Skeletal muscle cell (primary cell): Measurements from ENCODE around the gene GRID2.
A peak's percentile ranks its signal among the peaks of the same experiment; 100 is the strongest.

Experiments used
- DNase-seq: peaks from one replicate; pipeline ENCODE4 v3.0.0-alpha.2; 2010; ENCODE audit warnings: low read depth
- H3K4me3 ChIP-seq: 2 replicates; pipeline ENCODE4 v1.5.1; 2011; ENCODE audit warnings: low read depth, mild to moderate bottlenecking, control low read depth, low read length, moderate library complexity

Gene GRID2

DNA sequence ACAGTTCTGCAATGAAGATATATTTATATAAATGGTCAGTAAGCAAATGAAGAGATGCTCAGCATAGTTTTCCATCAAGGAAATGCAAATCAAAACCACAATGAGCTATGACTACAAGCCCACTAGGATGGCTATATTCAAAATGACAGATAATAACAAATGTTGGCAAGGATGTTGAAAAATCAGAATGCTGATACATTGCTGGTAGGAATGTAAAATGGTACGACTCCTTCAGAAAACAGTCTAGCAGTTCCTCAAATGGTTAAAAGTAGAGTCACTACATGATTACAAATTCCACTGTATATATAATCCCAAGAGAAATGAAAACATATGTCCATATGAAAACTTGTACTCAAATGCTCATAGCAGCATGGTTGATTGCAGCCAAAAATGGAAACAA lies 1099.8 kb downstream of the GRID2 start:
- H3K4me3 ChIP-seq: no peak overlapping the region
- no peak for DNase-seq

DNA sequence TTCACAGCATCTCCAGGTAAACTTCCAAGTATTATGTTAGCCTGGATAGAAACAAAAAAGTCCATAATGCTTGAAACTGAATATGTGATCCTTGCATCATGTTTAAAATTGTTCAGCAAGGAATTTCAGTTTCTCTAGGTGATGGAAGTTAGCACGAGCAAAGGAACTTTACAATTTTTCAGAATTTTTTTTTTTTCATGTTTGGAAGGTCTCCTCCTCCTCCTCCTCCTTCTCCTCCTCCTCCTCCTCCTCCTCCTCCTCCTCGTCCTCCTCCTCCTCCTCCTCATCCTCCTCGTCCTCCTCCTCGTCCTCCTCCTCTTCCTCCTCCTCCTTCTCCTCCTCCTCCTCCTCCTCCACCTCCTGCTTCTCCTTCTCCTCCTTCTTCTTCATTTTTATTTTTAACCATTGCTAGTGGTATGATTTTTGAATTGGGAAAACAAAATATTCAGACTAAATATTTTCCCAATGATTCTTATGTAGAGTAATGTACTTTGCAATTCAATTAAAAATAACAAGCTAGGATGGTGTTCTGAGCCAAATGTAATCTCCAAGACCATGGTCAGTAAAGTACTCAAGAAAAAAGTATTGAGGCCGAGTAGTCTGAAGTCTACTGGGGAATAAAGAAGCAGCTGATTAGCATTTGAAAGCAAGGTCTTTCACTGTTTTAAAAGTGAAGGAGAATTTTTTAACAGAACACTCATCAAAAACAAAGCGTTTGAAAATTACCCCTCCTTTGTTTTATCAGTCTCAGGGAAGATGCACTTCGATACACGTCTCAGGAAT lies 1103.9 kb downstream of the GRID2 start:
- no peak for DNase-seq
- no peak overlapping the region for H3K4me3 ChIP-seq

DNA sequence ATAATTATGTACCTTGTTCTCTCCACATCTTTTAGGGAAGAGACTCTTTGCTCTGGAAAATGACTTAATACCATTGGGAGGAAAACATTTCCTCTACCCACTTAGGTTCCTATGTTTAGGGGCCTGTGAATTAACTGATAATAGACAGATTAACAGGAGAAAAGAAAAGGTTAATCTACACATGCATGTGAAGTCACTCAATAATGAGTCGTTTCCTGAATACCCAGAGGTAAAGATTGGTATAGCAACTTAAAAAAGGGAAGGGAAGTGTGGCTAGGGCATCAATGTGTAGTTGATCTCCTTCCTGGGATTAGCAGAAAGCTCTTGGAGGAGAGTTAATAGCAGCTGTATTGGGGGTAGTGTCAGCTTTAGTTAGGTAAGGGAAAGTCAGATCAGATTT lies 1105.3 kb downstream of the GRID2 start:
- no peak for DNase-seq
- no peak overlapping the region for H3K4me3 ChIP-seq

DNA sequence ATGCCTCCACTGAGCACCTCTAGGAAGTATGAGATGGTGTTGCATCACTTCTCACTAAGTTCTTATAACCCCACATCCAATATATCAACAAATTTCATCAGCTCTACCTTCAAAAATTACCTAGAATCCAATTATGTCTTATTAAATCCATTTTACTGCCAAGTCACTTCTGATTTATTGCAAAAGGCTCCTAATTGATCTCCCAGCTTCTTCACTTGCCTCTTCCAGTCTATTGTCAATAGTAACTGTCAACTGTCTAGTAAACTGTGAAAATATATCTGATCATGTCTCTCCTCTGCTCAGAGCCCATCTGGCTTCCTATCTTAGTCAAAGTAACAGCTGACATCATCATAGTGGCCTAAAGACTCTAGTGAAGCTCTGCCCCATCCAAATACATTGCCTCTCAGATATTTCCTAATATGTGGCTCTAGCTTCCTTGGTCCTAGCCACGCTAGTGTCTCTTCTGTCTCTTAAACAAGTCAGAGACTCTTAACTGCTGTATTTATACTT lies 1110.3 kb downstream of the GRID2 start:
- H3K4me3 ChIP-seq: no peak overlapping the region
- DNase-seq: no peak

DNA sequence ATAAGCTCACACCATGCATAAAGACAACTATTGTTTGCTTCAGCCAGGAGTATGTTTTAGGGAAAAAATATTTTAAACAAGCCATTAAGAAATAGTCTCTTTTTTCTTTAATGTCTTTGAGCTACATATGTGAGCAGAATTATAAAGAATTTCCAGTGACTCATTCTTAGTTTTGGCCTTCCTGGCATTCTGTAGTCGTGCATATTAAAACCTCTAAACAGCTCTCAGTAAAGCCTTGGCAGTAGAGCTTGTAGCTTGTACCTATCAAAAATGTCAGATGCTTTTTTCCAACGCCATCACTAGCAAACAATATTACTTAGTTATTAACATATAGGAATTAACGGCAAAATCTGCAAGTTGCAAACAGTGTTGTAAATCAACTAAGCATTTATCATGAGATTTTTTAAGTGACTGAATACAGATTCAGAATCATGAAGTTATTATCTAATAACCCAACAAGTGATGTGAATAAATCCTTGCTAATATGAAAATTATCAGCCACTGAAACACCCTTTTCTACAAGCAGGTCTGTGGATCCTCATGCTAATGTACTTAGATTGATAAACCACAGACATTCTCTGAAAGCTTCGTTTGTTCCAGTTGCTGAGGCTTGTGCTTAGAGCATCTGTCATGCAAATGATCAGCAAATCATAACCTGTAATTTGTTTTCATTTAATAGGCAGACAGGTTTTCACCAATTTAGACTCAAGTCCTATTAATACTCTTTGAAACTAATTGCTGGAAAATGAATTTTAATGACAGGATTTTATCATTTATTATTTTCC lies 1112.8 kb downstream of the GRID2 start:
- no peak for DNase-seq
- H3K4me3 ChIP-seq: no peak overlapping the region

DNA sequence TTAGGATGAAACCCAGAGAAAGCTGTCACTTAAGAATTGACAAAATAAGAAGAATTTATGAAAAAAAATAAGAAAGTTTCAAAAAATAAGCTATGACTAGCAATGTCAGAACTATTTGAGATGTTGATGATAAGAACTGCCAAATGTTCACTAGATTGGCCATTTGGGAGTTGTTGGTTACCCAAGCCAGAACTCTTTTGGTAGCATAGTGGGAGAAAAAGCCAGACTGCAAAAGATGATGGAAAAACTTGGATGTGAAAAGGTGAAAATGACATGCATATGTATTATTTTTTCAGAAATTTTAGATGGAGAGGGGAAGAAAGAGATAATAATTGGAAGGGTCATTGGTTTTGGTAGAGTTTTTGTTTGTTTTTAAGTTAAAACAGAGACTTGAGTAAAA lies 1127.6 kb downstream of the GRID2 start:
- no peak overlapping the region for H3K4me3 ChIP-seq
- DNase-seq: no peak

DNA sequence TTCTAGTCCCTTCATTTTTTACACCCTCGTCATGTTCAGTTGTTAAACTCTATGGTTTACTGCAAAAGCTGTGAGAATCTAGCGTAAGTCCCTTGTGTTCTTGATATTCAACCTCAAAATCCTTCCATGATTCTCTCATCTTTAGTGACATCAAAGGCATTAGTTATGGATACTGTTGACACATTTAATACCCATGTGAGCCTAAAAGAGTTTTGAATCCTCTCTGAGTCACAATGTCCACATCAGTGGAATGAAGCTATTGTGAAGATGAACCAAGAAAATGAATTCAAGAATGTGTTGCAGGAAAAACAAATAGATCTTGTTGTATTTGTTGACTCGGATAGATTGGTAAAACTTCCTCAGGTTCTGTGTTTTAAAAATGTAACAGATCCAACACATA lies 1130.1 kb downstream of the GRID2 start:
- no peak overlapping the region for H3K4me3 ChIP-seq
- peak; percentile 11 for DNase-seq

DNA sequence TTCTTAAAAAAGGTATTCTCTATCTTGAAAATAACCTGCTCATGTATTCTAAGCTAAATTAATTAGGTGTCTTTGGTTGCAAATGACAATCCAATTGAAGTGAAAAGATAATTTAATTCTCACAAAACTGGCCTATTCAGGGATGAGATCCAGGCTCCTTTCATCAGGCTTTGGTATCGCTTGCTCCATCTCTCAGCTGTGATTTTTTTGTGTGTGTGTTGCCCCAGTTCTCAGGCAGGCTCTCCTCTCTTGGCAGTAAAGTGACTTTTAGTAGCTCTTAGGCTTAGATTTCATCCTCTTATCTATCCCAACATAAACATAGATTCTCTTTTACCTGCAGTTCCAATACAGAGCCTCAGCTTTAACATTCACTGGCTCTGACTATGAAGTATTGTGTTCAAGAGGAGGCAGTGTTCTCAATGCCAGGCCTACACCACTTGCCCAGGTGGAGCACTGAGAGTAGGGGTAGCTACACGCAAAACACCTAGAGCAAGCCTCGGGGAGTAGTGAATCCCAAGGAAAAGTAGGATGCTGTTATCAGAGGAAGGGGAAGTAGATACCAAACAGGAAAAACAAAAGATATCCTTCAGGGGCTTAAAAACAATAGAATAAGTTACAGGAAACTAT lies 1132.3 kb downstream of the GRID2 start:
- H3K4me3 ChIP-seq: no peak overlapping the region
- no peak for DNase-seq

DNA sequence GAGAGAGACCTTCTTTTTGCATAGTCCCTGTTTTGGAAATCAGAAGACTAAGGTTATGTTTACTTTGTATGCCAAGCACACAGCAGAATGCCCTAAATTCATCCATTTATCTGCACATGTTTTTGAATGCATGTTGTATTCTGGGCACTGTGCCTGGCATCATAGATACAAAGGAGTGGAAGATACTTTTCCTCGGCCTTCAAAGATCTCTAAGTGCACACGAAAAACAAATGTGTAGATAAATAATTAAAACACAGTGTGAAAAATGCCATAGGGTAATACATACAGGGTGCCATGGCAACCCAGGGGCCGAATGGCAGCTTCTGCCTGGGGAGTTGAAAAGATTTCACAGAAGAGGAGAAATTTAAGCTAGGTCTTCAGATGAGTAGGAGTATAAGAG lies 1134.2 kb downstream of the GRID2 start:
- no peak overlapping the region for H3K4me3 ChIP-seq
- DNase-seq: no peak

DNA sequence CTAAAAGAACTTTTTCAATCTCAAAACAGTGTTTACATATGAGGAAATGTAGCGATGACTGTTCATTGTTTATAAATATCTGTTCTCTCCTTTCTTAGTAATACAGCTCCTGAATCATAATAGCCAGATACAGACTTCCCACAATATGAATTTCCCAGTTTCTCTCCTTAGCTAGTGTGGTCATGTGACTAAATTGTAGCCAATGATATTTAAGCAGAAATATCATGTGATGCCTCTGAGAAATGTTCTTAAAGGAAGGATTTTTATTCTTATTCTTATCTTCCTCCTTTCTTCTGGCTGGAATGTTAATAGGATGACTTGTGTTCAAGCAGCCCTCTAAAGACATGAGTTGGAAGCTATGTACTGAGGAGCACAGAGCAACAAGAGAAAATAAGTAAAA lies 1141.1 kb downstream of the GRID2 start:
- no peak overlapping the region for H3K4me3 ChIP-seq
- no peak for DNase-seq

DNA sequence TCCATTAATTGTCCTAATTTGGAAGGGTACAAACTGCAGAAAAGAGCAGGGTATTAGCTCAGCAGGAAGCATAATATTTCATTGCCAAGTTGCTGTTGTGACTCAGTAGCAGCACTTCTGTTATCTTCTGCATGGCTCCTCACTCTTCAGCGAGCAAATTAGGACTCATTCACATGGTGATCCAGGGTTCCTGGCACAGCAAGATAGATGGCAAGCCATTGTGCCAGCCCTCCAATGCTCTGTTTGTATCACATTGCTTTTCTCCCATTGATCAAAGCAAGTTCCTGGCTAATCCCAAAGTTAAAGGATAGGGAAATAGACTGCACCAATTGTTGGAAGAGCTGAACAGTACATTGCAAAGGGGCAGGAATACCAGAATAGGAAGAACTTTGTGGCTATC lies 1142.3 kb downstream of the GRID2 start:
- H3K4me3 ChIP-seq: no peak overlapping the region
- DNase-seq: no peak

DNA sequence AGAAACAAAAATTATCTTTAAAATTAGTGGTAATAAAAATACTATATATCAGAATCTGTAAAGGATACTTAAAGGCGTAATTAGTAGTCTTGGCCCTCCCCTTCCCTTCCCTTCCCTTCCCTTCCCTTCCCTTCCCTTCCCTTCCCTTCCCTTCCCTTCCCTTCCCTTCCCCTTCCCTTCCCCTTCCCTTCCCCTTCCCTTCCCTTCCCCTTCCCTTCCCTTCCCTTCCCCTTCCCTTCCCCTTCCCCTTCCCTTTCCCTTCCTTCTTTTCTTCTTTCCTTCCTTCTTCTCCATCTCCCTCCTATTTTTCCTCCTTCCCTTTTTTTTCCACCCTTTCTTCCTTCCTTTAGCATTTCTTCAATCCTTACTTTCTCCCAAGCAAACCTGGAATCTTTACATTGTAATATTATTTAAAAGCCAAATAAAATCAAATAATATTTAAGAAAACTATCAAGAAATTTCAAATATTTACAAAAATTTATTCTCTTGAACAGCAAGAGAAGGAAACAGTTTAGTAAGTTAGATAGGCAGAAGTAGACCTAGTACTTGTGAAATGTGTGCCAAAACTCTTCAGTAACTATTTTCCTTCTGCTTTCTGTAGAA lies 1145.0 kb downstream of the GRID2 start:
- no peak for DNase-seq
- H3K4me3 ChIP-seq: no peak overlapping the region

DNA sequence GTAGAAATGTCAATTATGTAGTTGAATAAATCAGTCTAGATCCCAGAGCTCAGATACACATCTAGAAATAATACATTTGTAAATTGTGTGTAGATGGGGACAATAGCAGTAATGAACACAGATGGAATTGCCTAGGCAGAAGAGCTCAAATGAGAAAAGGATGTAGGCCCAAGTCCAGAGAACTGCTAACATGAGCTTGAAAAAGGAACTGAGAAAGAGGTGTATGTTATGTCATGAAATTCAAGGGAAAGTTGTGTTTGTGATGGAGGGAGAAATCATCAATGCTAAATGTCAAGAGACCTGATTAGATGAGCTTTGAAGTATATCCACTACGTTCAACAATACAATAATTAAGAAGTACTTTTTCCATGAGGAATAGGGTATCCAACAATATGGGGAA lies 1148.2 kb downstream of the GRID2 start:
- DNase-seq: no peak
- no peak overlapping the region for H3K4me3 ChIP-seq

DNA sequence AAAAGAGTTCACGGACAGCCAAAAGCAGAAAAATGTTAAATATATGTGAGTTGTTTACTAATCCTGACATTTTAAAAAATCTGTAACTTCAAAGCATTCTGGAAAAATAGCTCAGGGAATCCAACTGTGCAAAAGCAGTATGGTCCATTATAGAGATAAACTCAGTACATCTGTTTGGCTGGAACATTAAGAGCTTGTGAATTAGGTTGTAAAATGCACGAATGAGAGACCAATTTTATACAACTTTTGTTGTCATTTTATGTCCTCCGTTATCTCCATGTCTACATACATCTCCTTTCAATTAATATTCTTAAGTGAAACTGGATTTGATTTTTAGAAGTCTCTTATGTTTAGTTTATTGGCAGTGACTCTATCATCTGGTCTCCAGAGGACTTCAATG lies 1157.8 kb downstream of the GRID2 start:
- DNase-seq: no peak
- no peak overlapping the region for H3K4me3 ChIP-seq

DNA sequence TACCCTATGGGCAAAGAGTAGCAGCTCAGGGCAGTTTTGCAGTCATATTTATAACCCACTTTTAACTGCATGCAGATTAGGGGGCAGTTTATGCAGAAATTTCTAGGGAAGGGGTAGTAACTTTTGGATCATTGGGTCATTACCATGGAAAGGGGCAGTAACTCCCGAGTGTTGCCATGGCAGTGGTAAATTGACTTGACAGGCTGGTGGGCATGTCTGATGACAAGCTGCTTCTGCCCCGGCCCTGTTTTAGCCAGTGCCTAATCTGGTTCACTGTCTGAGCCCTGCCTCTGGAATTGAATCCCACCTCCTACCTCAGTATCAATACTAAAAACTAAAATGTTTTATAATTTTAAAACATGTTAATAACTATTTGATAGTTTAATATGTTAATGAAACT lies 1162.7 kb downstream of the GRID2 start:
- H3K4me3 ChIP-seq: no peak overlapping the region

DNA sequence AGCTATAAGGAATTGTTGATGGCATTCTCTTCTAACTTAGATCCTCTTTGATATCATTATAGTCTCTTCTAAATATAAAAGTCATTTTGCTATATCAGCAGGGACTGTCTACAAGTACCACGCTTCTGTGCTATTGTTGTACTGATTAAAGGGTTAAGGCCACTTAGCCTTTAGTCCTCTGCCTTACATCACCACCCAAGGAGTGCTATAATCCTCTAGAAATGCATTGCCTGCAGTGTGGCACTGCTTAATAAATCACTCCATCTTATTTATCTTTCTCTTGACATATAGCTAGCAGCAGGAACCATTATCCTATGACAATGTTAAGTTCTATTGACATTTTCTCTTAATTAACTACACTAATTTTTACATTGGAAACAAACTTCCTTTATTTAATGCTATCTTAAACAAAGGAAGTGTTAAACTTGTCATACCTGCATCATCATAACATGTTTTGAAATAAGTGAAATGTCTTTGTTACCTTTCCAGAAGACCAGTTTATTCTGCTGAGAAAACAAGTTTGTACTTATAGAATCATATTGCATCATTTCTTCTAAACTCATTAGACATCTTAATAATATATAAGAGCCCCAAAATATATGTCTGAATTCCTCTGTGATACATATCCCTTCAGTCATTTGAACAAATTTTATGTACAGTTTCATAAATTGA lies 1163.9 kb downstream of the GRID2 start:
- no peak overlapping the region for H3K4me3 ChIP-seq
- no peak for DNase-seq

More for the DNA sequence above, 1162.7 kb downstream of the GRID2 start:
- DNase-seq: no peak

DNA sequence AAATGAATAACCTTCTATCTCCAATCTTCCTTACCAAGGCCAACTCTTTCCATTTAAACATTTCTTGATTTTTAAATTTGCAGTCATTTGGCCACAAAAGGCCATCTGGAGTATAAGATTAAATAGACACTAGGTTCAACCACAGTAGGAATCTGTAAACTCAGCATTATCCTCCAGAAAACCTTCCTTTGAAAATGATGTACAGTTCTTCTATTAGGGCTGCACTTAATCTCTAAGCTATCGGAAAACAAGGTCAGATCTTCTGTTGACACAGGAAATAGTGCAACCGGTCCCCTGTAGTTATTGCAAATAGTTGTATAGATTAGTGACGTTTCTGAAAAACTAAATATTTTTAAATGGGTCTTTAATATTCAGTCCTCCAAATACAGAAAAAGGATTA lies 1165.8 kb downstream of the GRID2 start:
- H3K4me3 ChIP-seq: no peak overlapping the region
- DNase-seq: no peak

DNA sequence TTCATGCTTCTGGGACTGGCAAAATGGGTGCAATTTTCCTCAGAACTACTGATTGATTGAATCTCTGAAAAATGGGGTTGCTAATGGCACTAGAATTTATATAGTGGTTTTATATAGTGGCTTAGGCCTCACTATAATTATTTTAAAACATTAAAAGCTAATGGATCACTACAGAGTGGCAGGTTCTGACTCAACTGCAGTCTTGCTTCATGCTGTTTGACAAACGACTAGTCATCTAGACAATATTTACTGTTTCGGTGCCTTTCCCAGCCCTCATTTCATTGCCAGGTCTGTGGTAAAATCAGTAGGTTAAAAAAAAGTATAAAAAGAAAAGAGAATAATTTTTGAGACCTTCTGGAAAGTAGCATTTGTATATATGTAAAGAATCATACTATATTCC lies 1172.0 kb downstream of the GRID2 start:
- DNase-seq: no peak
- H3K4me3 ChIP-seq: no peak overlapping the region

DNA sequence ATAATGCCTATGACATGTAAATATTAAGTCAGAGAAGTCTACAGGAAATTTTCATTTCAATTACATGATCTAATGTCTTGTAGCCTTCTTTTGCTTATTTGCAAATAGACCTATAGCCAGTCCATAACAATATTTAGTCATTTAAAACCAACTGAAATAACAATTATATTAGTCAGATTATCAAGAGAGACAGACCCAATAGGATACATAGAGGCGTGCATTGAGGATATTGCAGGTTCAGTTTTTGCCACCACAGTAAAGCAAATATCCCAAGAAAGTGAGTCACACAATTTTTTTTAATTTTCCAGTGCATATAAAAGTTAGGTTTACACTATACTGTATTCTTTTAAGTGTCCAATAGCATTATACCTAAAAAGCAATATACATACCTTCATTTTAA lies 1175.0 kb downstream of the GRID2 start:
- no peak overlapping the region for H3K4me3 ChIP-seq
- no peak for DNase-seq

DNA sequence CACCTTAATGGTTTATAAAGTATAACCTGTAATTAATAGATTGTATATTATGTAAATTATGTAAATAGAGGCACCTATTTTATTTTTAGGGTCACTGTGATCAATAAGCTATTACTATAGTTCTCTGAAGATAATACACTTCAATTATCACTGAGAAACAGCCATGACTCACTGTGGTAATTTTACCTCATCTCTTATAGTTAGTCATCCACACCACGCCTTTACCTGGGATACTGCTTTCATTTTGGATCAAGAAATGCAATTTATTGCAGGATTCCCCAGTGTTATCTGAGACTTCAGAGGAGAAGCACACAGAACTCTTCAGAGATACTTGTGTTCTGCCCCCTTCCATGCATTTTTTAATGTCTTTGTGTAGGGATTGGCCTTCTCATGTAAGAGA lies 1176.7 kb downstream of the GRID2 start:
- no peak overlapping the region for H3K4me3 ChIP-seq
- no peak for DNase-seq
